ENCODE data around the gene FCN2. TPM values are rescaled to one million over a fixed set of nuclear protein-coding genes. Genes with fewer than 3 reads are reported as not detected.
A peak's percentile ranks its signal among the peaks of the same experiment; 100 is the strongest.

The FCN2 gene
- total RNA-seq, 4 donors from 2014 or later: not detected

DNA sequence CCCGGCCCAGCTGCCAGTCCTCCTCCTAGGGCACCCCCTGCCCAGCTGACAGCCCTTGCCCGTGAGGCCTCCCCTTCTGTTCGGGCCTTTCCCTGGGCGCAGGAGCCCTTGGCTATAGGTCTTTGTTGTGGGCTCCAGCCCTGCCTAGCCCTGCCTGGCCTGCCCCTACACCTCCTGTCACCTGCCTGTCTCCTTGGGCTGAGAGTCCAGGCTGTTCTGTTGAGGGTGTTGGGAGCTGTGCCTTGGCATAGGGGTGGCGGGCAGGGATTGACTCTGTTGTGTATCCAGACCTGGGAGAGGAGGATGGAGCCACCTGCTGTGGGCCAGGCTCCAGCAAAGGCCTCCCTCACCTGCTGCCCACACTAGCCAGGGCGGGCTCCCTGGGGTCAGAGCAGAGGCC is 11.6 kb downstream of the FCN2 start:
- Histone ChIP-seq H3K36me3 (no peaks in the 10 kb centered on the region), H3K27ac (replicated peaks in 1 of 4) (no peak overlapping the region), H3K27me3 (peaks cover 0 to 12% (median 0%) of the 10 kb centered on the region in 4 donors), H3K4me3 (no peak overlapping the region), H3K4me1 (peaks cover 24 to 31% (median 27%) of the 10 kb centered on the region in 4 donors), H3K9me3 (peaks cover 0 to 9% (median 0%) of the 10 kb centered on the region in 4 donors)
- TF ChIP-seq, protein P1, sequence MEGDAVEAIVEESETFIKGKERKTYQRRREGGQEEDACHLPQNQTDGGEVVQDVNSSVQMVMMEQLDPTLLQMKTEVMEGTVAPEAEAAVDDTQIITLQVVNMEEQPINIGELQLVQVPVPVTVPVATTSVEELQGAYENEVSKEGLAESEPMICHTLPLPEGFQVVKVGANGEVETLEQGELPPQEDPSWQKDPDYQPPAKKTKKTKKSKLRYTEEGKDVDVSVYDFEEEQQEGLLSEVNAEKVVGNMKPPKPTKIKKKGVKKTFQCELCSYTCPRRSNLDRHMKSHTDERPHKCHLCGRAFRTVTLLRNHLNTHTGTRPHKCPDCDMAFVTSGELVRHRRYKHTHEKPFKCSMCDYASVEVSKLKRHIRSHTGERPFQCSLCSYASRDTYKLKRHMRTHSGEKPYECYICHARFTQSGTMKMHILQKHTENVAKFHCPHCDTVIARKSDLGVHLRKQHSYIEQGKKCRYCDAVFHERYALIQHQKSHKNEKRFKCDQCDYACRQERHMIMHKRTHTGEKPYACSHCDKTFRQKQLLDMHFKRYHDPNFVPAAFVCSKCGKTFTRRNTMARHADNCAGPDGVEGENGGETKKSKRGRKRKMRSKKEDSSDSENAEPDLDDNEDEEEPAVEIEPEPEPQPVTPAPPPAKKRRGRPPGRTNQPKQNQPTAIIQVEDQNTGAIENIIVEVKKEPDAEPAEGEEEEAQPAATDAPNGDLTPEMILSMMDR (IDR thresholded peaks at IDR 0.05): no peak
- TF ChIP-seq POLR2AphosphoS5 (IDR thresholded peaks at IDR 0.05): no peak
- no peak for TF ChIP-seq EP300 (IDR thresholded peaks at IDR 0.05)
- TF ChIP-seq POLR2A (IDR thresholded peaks at IDR 0.05; ENCODE audit: low read depth): no peak
- intact Hi-C loops (cut with DNase I): no loop called here
- peak; percentile 80 for DNase-seq (ENCODE audit: extremely low spot score)
- WGBS: 100% methylated on average over 5 of the region's 6 CpGs

DNA sequence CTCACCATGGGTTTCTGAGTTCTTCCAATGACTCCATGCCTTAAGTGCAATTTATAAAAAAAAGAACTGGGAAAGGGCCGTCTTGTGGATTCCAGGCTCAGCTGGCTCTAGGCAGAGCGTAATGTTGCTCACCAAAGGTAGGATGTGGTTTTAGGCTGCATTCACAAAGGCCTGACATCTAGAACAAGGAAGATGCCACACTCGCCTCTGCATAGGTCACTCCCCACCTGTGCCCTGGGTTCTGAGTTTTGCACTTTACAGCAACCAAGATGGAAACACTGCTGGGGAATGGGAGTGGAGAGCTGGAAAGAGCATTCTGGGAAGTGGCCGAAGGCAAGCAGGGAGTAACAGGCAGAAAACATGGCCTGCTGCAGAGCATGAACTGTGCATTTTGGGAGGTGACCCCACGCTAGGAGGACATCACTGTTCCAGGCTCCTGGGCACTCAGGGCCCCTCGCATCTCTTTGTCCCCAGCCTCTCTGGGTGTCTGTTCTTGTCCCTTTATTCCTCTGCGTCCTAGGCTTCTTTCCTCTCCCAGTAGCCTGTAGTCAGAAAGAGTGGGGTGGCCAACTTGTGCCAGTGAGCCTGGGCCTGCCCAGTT is 12.3 kb downstream of the FCN2 start:
- WGBS: 81% methylated on average over 7 of the region's 7 CpGs
- intact Hi-C loops (cut with DNase I): no loop called here

DNA sequence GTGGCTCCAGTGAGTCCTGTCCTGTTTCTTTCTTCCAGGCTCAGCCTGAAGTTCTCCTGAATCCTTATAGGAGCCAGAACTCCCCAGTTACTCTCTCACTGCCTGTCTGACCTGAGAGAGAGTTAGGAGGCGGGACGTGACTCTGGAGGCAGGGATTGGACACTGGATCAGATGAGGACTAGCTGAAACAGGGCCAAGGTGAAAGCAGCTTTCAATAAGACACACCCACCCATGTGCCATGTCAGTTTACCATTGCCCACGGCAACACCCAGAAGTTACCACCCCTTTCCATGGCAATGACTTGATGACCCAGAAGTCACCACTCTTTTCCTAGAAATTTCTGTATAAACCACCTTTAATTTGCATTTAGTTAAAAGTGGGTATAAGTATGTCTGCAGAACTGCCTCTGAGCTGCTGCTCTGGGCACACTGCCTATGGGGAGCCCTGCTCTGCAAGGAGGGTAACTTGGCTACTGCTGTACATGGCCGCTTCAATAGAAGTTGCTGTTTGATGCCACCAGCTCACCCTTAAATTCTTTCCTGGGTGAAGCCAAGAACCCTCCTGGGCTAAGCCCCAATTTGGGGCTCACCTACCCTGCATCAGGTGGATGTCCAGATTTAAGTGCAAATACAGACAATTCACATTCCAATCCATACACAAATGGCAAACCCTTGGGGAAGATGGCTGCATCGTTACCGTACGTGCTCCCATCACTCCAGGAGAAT is 13.7 kb downstream of the FCN2 start:
- H3K36me3 ChIP-seq: no peaks in the 10 kb centered on the region
- no peak overlapping the region for H3K27ac ChIP-seq (replicated peaks in 1 of 4)
- 90% methylated on average over 7 of the region's 7 CpGs for WGBS
- peaks cover 31 to 39% (median 33%) of the 10 kb centered on the region in 4 donors for H3K4me1 ChIP-seq
- TF ChIP-seq POLR2A (IDR thresholded peaks at IDR 0.05; ENCODE audit: low read depth) (no peak), POLR2AphosphoS5 (IDR thresholded peaks at IDR 0.05) (no peak), EP300 (IDR thresholded peaks at IDR 0.05) (no peak)
- TF ChIP-seq, protein P1 (IDR thresholded peaks at IDR 0.05): no peak
- H3K9me3 ChIP-seq: peaks cover 0 to 9% (median 0%) of the 10 kb centered on the region in 4 donors
- no peaks in the 10 kb centered on the region for H3K27me3 ChIP-seq
- DNase-seq (ENCODE audit: extremely low spot score): no peak
- intact Hi-C loops (cut with DNase I): no loop called here
- no peak overlapping the region for H3K4me3 ChIP-seq

More for the DNA sequence above, 12.3 kb downstream of the FCN2 start:
- Histone ChIP-seq H3K9me3 (peaks cover 0 to 9% (median 0%) of the 10 kb centered on the region in 4 donors), H3K4me1 (peaks cover 29 to 38% (median 32%) of the 10 kb centered on the region in 4 donors), H3K27me3 (peaks cover 0 to 11% (median 0%) of the 10 kb centered on the region in 4 donors), H3K4me3 (no peak overlapping the region), H3K27ac (replicated peaks in 1 of 4) (no peak overlapping the region), H3K36me3 (no peaks in the 10 kb centered on the region)
- peak; percentile 55 for DNase-seq (ENCODE audit: extremely low spot score)
- no peak for TF ChIP-seq POLR2AphosphoS5 (IDR thresholded peaks at IDR 0.05)

DNA sequence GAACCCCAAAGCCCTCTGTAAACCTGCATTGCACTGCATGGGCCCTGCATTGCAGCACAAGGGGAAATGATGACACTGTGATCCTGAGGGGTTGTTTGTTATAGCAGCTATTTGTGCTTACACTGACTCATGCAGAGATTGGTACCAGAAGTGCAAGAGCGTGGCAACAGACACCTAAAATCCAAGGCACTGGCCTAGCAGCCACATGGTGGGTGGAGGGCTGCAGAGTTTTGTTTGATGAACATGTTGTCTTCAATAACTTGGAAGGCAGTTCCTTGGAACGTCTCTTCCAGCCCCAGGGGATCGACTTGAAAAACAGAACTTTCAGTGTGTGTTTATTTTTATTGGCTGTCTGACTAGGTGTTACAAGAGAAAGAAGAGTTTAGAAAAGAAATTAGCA is 14.5 kb downstream of the FCN2 start:
- intact Hi-C loops (cut with DNase I): no loop called here
- Histone ChIP-seq H3K4me3 (no peak overlapping the region), H3K4me1 (peaks cover 31 to 39% (median 33%) of the 10 kb centered on the region in 4 donors), H3K9me3 (peaks cover 0 to 9% (median 0%) of the 10 kb centered on the region in 4 donors), H3K36me3 (no peaks in the 10 kb centered on the region), H3K27ac (replicated peaks in 1 of 4) (peak overlapping the region; percentile 6 to 72 (median 48)), H3K27me3 (no peaks in the 10 kb centered on the region)
- WGBS: 32% methylated on average over 3 of the region's 3 CpGs
- TF ChIP-seq POLR2A (IDR thresholded peaks at IDR 0.05; ENCODE audit: low read depth) (no peak), EP300 (IDR thresholded peaks at IDR 0.05) (no peak), POLR2AphosphoS5 (IDR thresholded peaks at IDR 0.05) (no peak)
- TF ChIP-seq, protein P1 (IDR thresholded peaks at IDR 0.05): no peak
- DNase-seq (ENCODE audit: extremely low spot score): peak; percentile 85

DNA sequence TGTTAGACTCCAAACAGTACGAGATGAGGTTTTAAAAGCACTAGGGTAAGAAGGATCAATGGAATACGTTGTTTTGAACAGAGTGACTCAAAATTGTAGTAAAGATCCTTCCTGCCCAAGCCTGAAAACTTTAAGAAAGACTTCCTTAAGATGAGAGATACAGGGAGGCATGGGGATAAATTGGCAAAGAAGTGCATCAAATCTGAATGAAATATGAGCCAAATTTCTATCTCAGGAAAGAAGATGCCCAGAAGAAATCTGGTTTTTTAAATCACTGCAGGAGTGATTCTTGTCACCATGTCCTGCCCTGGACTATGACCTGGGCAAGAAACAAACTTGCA is 14.9 kb downstream of the FCN2 start:
- no peak overlapping the region for H3K4me3 ChIP-seq
- no peak for DNase-seq (ENCODE audit: extremely low spot score)
- peaks cover 0 to 9% (median 0%) of the 10 kb centered on the region in 4 donors for H3K9me3 ChIP-seq
- peaks cover 31 to 39% (median 33%) of the 10 kb centered on the region in 4 donors for H3K4me1 ChIP-seq
- intact Hi-C loops (cut with DNase I): no loop called here
- WGBS: 26% methylated on average over 2 of the region's 2 CpGs
- no peaks in the 10 kb centered on the region for H3K27me3 ChIP-seq
- H3K36me3 ChIP-seq: no peaks in the 10 kb centered on the region
- peak overlapping the region; percentile 35 to 72 (median 58) for H3K27ac ChIP-seq (replicated peaks in 1 of 4)
- TF ChIP-seq POLR2AphosphoS5 (IDR thresholded peaks at IDR 0.05) (no peak), EP300 (IDR thresholded peaks at IDR 0.05) (no peak), POLR2A (IDR thresholded peaks at IDR 0.05; ENCODE audit: low read depth) (no peak)
- TF ChIP-seq, protein P1 (IDR thresholded peaks at IDR 0.05): no peak

Data from esophagus muscularis mucosa (tissue), 4 donors.